AG09309 (cell line): ENCODE data around the gene TMF1.
A peak's percentile ranks its signal among the peaks of the same experiment; 100 is the strongest.

ENCODE experiments used
- DNase-seq: peaks from one replicate; pipeline ENCODE4 v3.0.0-alpha.2; 2010; ENCODE audit warnings: low read depth
- H3K4me3 ChIP-seq: 2 replicates; pipeline ENCODE4 v1.5.1; 2011; ENCODE audit warnings: mild to moderate bottlenecking, low read depth, low read length, moderate library complexity; ENCODE audit not compliant: control insufficient read depth
- CTCF ChIP-seq: IDR thresholded peaks from 2 replicates; pipeline ENCODE4 v1.5.1; 2011; ENCODE audit warnings: mild to moderate bottlenecking, low read depth, low read length, inconsistent platforms; ENCODE audit not compliant: insufficient read depth, control insufficient read depth; ENCODE audit errors: missing control alignments

Gene TMF1

GRCh38 chr3:69063636-69064035 lies 11.5 kb upstream of the TMF1 start:
- no peak for DNase-seq
- no peak overlapping the region for H3K4me3 ChIP-seq
- no peak for TF ChIP-seq CTCF

GRCh38 chr3:69059688-69060087 lies 7.6 kb upstream of the TMF1 start:
- DNase-seq: no peak
- no peak overlapping the region for H3K4me3 ChIP-seq
- no peak for TF ChIP-seq CTCF

GRCh38 chr3:69058947-69059224 lies 6.8 kb upstream of the TMF1 start:
- no peak for DNase-seq
- no peak for TF ChIP-seq CTCF
- no peak overlapping the region for H3K4me3 ChIP-seq

- no peak for TF ChIP-seq CTCF
- H3K4me3 ChIP-seq: no peak overlapping the region
- no peak for DNase-seq
Observed at GRCh38 chr3:69058180-69058946, 6.2 kb upstream of the TMF1 start.

- TF ChIP-seq CTCF: no peak
- H3K4me3 ChIP-seq: peak overlapping the region; percentile 85
- no peak for DNase-seq
Observed at GRCh38 chr3:69052472-69052898, 352 bp upstream of the TMF1 start.

GRCh38 chr3:69048990-69049389 lies 3.1 kb downstream of the TMF1 start:
- no peak for TF ChIP-seq CTCF
- DNase-seq: no peak
- no peak overlapping the region for H3K4me3 ChIP-seq
